ENCODE measurements around the gene METTL9. TPM values are rescaled to one million over a fixed set of nuclear protein-coding genes. Genes with fewer than 3 reads are reported as not detected.
A peak's percentile ranks its signal among the peaks of the same experiment; 100 is the strongest.

Gene METTL9
- total and polyA plus RNA-seq, 4 donors = 9.3 to 57.3 (median 17.2) TPM

DNA sequence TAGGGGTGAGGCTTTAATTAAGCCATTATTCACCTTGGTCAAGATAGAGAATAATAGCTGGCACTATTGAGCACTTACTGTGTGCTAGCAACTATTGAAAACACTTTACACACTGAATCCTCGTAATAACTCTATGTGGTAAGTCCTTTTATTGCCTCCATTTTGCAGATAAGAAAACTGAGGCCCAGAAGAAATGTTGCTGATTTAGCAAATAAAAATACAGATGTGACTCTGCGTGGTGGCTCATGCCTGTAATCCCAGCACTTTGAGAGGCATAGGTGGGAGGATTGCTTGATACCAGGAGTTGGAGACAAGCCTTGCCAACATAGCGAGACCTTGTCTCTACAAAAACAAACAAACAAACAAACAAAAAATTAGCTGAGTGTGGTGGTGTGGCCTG lies 83.8 kb downstream of the METTL9 start:
- no peaks in the 10 kb centered on the region for H3K4me1 ChIP-seq (ENCODE audit: control insufficient read depth in 4 of 4, insufficient read depth in 4 of 4, low read length in 3 of 4)
- H3K4me3 ChIP-seq (ENCODE audit: low read depth in 1 of 3, low read length in 3 of 3) = no peak overlapping the region
- H3K9me3 ChIP-seq (ENCODE audit: control insufficient read depth in 4 of 4, low read length in 3 of 4) = no peaks in the 10 kb centered on the region
- H3K9ac ChIP-seq (ENCODE audit: low read depth in 1 of 2, low read length in 2 of 2) = no peak overlapping the region
- TF ChIP-seq, protein P1, sequence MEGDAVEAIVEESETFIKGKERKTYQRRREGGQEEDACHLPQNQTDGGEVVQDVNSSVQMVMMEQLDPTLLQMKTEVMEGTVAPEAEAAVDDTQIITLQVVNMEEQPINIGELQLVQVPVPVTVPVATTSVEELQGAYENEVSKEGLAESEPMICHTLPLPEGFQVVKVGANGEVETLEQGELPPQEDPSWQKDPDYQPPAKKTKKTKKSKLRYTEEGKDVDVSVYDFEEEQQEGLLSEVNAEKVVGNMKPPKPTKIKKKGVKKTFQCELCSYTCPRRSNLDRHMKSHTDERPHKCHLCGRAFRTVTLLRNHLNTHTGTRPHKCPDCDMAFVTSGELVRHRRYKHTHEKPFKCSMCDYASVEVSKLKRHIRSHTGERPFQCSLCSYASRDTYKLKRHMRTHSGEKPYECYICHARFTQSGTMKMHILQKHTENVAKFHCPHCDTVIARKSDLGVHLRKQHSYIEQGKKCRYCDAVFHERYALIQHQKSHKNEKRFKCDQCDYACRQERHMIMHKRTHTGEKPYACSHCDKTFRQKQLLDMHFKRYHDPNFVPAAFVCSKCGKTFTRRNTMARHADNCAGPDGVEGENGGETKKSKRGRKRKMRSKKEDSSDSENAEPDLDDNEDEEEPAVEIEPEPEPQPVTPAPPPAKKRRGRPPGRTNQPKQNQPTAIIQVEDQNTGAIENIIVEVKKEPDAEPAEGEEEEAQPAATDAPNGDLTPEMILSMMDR (IDR thresholded peaks at IDR 0.05; ENCODE audit: low read depth, low read length, missing input control) = no peak
- TF ChIP-seq TAF1 (conservative IDR thresholded peaks at IDR 0.05) = no peak
- TF ChIP-seq, protein P2, sequence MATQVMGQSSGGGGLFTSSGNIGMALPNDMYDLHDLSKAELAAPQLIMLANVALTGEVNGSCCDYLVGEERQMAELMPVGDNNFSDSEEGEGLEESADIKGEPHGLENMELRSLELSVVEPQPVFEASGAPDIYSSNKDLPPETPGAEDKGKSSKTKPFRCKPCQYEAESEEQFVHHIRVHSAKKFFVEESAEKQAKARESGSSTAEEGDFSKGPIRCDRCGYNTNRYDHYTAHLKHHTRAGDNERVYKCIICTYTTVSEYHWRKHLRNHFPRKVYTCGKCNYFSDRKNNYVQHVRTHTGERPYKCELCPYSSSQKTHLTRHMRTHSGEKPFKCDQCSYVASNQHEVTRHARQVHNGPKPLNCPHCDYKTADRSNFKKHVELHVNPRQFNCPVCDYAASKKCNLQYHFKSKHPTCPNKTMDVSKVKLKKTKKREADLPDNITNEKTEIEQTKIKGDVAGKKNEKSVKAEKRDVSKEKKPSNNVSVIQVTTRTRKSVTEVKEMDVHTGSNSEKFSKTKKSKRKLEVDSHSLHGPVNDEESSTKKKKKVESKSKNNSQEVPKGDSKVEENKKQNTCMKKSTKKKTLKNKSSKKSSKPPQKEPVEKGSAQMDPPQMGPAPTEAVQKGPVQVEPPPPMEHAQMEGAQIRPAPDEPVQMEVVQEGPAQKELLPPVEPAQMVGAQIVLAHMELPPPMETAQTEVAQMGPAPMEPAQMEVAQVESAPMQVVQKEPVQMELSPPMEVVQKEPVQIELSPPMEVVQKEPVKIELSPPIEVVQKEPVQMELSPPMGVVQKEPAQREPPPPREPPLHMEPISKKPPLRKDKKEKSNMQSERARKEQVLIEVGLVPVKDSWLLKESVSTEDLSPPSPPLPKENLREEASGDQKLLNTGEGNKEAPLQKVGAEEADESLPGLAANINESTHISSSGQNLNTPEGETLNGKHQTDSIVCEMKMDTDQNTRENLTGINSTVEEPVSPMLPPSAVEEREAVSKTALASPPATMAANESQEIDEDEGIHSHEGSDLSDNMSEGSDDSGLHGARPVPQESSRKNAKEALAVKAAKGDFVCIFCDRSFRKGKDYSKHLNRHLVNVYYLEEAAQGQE (IDR thresholded peaks at IDR 0.05) = no peak
- no peak for TF ChIP-seq GABPA (IDR thresholded peaks at IDR 0.05 in 1 of 2, conservative IDR thresholded peaks at IDR 0.05 in 1 of 2)
- no peak for TF ChIP-seq HNF4G (IDR thresholded peaks at IDR 0.05)
- TF ChIP-seq FOXA1 (IDR thresholded peaks at IDR 0.05) = no peak
- TF ChIP-seq SP1 (IDR thresholded peaks at IDR 0.05) = no peak
- TF ChIP-seq, protein P3, sequence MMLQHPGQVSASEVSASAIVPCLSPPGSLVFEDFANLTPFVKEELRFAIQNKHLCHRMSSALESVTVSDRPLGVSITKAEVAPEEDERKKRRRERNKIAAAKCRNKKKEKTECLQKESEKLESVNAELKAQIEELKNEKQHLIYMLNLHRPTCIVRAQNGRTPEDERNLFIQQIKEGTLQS (IDR thresholded peaks at IDR 0.05) = no peak
- no peak for TF ChIP-seq FOXA2 (IDR thresholded peaks at IDR 0.05)
- no peak for TF ChIP-seq EGR1 (IDR thresholded peaks at IDR 0.05; ENCODE audit: low read depth in 2 of 2)
- TF ChIP-seq RAD21 (IDR thresholded peaks at IDR 0.05) = no peak
- TF ChIP-seq RXRA (IDR thresholded peaks at IDR 0.05) = no peak
- no peak for TF ChIP-seq NR2F2 (IDR thresholded peaks at IDR 0.05)
- DNase-seq (ENCODE audit: low spot score) = no peak
- H3K36me3 ChIP-seq (ENCODE audit: control insufficient read depth in 4 of 4, insufficient read depth in 3 of 4, low read depth in 1 of 4, low read length in 3 of 4) = no peaks in the 10 kb centered on the region
- 70% methylated on average over 3 of the region's 3 CpGs for WGBS
- H3K27me3 ChIP-seq (ENCODE audit: control insufficient read depth in 4 of 4, insufficient read depth in 4 of 4, low read length in 3 of 4) = no peaks in the 10 kb centered on the region
- no peak overlapping the region for H3K27ac ChIP-seq (ENCODE audit: low read depth in 1 of 2, low read length in 2 of 2)

DNA sequence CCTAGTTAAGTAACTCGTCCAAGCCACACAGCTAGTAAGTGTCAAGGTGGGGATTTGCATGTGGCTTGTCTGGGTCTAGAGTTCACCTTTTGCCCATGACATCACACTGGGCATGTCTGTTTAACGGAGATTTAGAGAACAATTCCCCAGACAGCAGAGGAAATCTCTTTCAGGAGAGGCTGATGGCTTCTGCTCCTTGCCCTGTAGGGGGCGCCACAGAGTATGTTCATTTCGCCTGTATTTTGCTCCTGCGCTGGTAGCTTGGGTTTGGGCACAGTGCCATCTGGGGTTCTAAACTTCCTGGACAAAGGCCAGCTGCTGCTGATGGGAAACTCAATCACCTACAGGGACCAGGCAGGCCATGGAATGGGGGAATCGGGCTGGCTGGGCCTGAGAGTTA lies 84.8 kb downstream of the METTL9 start:
- no peak overlapping the region for H3K9ac ChIP-seq (ENCODE audit: low read depth in 1 of 2, low read length in 2 of 2)
- 31% methylated on average over 6 of the region's 6 CpGs for WGBS
- peak; percentile 41 for DNase-seq (ENCODE audit: low spot score)
- no peaks in the 10 kb centered on the region for H3K4me1 ChIP-seq (ENCODE audit: control insufficient read depth in 4 of 4, insufficient read depth in 4 of 4, low read length in 3 of 4)
- H3K36me3 ChIP-seq (ENCODE audit: control insufficient read depth in 4 of 4, insufficient read depth in 3 of 4, low read depth in 1 of 4, low read length in 3 of 4) = no peaks in the 10 kb centered on the region
- H3K4me3 ChIP-seq (ENCODE audit: low read depth in 1 of 3, low read length in 3 of 3) = no peak overlapping the region
- H3K9me3 ChIP-seq (ENCODE audit: control insufficient read depth in 4 of 4, low read length in 3 of 4) = no peaks in the 10 kb centered on the region
- H3K27me3 ChIP-seq (ENCODE audit: control insufficient read depth in 4 of 4, insufficient read depth in 4 of 4, low read length in 3 of 4) = no peaks in the 10 kb centered on the region
- no peak overlapping the region for H3K27ac ChIP-seq (ENCODE audit: low read depth in 1 of 2, low read length in 2 of 2)
- TF ChIP-seq TAF1 (conservative IDR thresholded peaks at IDR 0.05) = no peak
- no peak for TF ChIP-seq RAD21 (IDR thresholded peaks at IDR 0.05)
- TF ChIP-seq HNF4G (IDR thresholded peaks at IDR 0.05) = no peak
- TF ChIP-seq RXRA (IDR thresholded peaks at IDR 0.05) = no peak
- TF ChIP-seq, protein P2 (IDR thresholded peaks at IDR 0.05) = no peak
- TF ChIP-seq HNF4A (conservative IDR thresholded peaks at IDR 0.05) = no peak
- TF ChIP-seq SP1 (IDR thresholded peaks at IDR 0.05) = no peak
- TF ChIP-seq, protein P4, sequence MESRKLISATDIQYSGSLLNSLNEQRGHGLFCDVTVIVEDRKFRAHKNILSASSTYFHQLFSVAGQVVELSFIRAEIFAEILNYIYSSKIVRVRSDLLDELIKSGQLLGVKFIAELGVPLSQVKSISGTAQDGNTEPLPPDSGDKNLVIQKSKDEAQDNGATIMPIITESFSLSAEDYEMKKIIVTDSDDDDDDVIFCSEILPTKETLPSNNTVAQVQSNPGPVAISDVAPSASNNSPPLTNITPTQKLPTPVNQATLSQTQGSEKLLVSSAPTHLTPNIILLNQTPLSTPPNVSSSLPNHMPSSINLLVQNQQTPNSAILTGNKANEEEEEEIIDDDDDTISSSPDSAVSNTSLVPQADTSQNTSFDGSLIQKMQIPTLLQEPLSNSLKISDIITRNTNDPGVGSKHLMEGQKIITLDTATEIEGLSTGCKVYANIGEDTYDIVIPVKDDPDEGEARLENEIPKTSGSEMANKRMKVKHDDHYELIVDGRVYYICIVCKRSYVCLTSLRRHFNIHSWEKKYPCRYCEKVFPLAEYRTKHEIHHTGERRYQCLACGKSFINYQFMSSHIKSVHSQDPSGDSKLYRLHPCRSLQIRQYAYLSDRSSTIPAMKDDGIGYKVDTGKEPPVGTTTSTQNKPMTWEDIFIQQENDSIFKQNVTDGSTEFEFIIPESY (IDR thresholded peaks at IDR 0.05) = no peak
